Muscle of arm (tissue), 14 donors: ENCODE measurements around the gene CD300E. TPM values are rescaled to one million over a fixed set of nuclear protein-coding genes. Genes with fewer than 3 reads are reported as not detected.

Experiments
- DNase-seq: peaks from one replicate; pipeline ENCODE4 v3.0.0-alpha.2; 2013
- long read RNA-seq, 11 donors: transcript quantifications; one replicate each; lab custom pipeline, GENCODE V29; 2026
- polyA plus RNA-seq, 12 donors: library from polyadenylated mRNA; unstranded; fragments of 120-200 nt; gene quantifications; one replicate each; pipeline ENCODE4 v1.2.1, GENCODE V29; 2013; ENCODE audit not compliant: insufficient read length in 12 of 12

The CD300E gene
- polyA plus RNA-seq = under 1 TPM in 10 of 12 donors, not detected in 2; 0.13 to 0.68 (median 0.30) TPM
- long read RNA-seq, donor 1 = 0 reads
- long read RNA-seq, donor 2 = 0 reads
- long read RNA-seq, donor 3 = 0 reads
- long read RNA-seq, donor 4 = 0 reads
- long read RNA-seq, donor 5 = 0 reads
- long read RNA-seq, donor 6, partial matches to known transcripts = 0 of 1 reads
- long read RNA-seq, donor 6, other reads (novel, unspliced or antisense) = 0 of 1 reads
- long read RNA-seq, donor 7 = 0 reads
- long read RNA-seq, donor 8 = 0 reads
- long read RNA-seq, donor 9 = 0 reads
- long read RNA-seq, donor 10 = 0 reads
- long read RNA-seq, donor 11 = 0 reads

- DNase-seq = no peak
Observed at GRCh38 chr17:74623693-74624093, at the start of gene CD300E. TSS of gene CD300E (minus strand) at chr17:74623738. CDS start at chr17:74623621, 117 bp downstream.

GRCh38 chr17:74671031-74671771, 47.7 kb upstream of the CD300E start:
- DNase-seq = peak; percentile 79

- no peak for DNase-seq
Observed at GRCh38 chr17:74670329-74670728, 46.8 kb upstream of the CD300E start.

GRCh38 chr17:74663561-74663960, 40.0 kb upstream of the CD300E start:
- no peak for DNase-seq

- DNase-seq = no peak
Observed at GRCh38 chr17:74659889-74660288, 36.4 kb upstream of the CD300E start.

- DNase-seq = no peak
Observed at GRCh38 chr17:74658620-74659019, 35.1 kb upstream of the CD300E start.

GRCh38 chr17:74654742-74655141, 31.2 kb upstream of the CD300E start:
- DNase-seq = no peak

- DNase-seq = no peak
Observed at GRCh38 chr17:74652020-74652419, 28.5 kb upstream of the CD300E start.

- DNase-seq = no peak
Observed at GRCh38 chr17:74649909-74650308, 26.4 kb upstream of the CD300E start.

GRCh38 chr17:74647871-74648672, 24.5 kb upstream of the CD300E start:
- DNase-seq = no peak

- no peak for DNase-seq
Observed at GRCh38 chr17:74646231-74646630, 22.7 kb upstream of the CD300E start.

- DNase-seq = no peak
Observed at GRCh38 chr17:74645010-74645409, 21.5 kb upstream of the CD300E start.

- no peak for DNase-seq
Observed at GRCh38 chr17:74644419-74644818, 20.9 kb upstream of the CD300E start.

- no peak for DNase-seq
Observed at GRCh38 chr17:74643826-74644225, 20.3 kb upstream of the CD300E start.

GRCh38 chr17:74642995-74643394, 19.5 kb upstream of the CD300E start:
- DNase-seq = no peak

- DNase-seq = no peak
Observed at GRCh38 chr17:74642556-74642955, 19.0 kb upstream of the CD300E start.

GRCh38 chr17:74641958-74642298, 18.4 kb upstream of the CD300E start:
- no peak for DNase-seq

- no peak for DNase-seq
Observed at GRCh38 chr17:74641224-74641957, 17.9 kb upstream of the CD300E start.

- DNase-seq = no peak
Observed at GRCh38 chr17:74639704-74640151, 16.2 kb upstream of the CD300E start.

GRCh38 chr17:74637926-74638325, 14.4 kb upstream of the CD300E start:
- no peak for DNase-seq

- DNase-seq = no peak
Observed at GRCh38 chr17:74637265-74637664, 13.7 kb upstream of the CD300E start.
